Liver (tissue), 10 donors: ENCODE measurements around the gene FRS2. TPM values are rescaled to one million over a fixed set of nuclear protein-coding genes. Genes with fewer than 3 reads are reported as not detected.

ENCODE experiments used
- DNase-seq: peaks from one replicate; pipeline ENCODE4 v3.0.0-alpha.2; 2017; ENCODE audit warnings: low spot score
- H3K27ac ChIP-seq, 2 donors: one replicate each; pipeline ENCODE4 v1.7.0; 2013; ENCODE audit warnings: inconsistent platforms in 2 of 2, low read length in 2 of 2, control low read depth in 1 of 2, low read depth in 1 of 2, mild to moderate bottlenecking in 1 of 2
- H3K27me3 ChIP-seq, 4 donors: one replicate each; pipeline versions ENCODE4 v1.6.1 to v1.7.0; 2013; ENCODE audit warnings: low read length in 3 of 4, inconsistent platforms in 1 of 4, mild to moderate bottlenecking in 1 of 4, moderate library complexity in 1 of 4; ENCODE audit not compliant: control insufficient read depth in 4 of 4, insufficient read depth in 4 of 4
- H3K36me3 ChIP-seq, 4 donors: one replicate each; pipeline versions ENCODE4 v1.6.1 to v1.7.0; 2013; ENCODE audit warnings: low read length in 3 of 4, mild to moderate bottlenecking in 3 of 4, low read depth in 1 of 4, moderate library complexity in 1 of 4; ENCODE audit not compliant: control insufficient read depth in 4 of 4, insufficient read depth in 3 of 4
- H3K4me1 ChIP-seq, 4 donors: one replicate each; pipeline versions ENCODE4 v1.6.1 to v1.7.0; 2013; ENCODE audit warnings: low read length in 3 of 4, mild to moderate bottlenecking in 3 of 4, moderate library complexity in 1 of 4; ENCODE audit not compliant: control insufficient read depth in 4 of 4, insufficient read depth in 4 of 4
- H3K4me3 ChIP-seq, 3 donors: one replicate each; pipeline versions ENCODE4 v1.6.1 to v1.7.0; 2013; ENCODE audit warnings: low read length in 3 of 3, control low read depth in 1 of 3, low read depth in 1 of 3, mild to moderate bottlenecking in 1 of 3
- H3K9ac ChIP-seq, 2 donors: one replicate each; pipeline ENCODE4 v1.7.0; 2013; ENCODE audit warnings: low read length in 2 of 2, mild to moderate bottlenecking in 2 of 2, moderate library complexity in 2 of 2, control low read depth in 1 of 2, low read depth in 1 of 2
- H3K9me3 ChIP-seq, 4 donors: one replicate each; pipeline versions ENCODE4 v1.6.1 to v1.7.0; 2013; ENCODE audit warnings: low read length in 3 of 4; ENCODE audit not compliant: control insufficient read depth in 4 of 4
- CTCF ChIP-seq: fragments of 150-350 bp; IDR thresholded peaks from 2 replicates; pipeline ENCODE4 v1.5.1; 2017; ENCODE audit warnings: improper control_type of control experiment, low read depth, low read length; ENCODE audit not compliant: missing input control
- FOXA1 ChIP-seq: IDR thresholded peaks from 2 replicates; pipeline ENCODE4 v1.6.1; 2016; ENCODE audit warnings: antibody characterized with exemption
- FOXA2 ChIP-seq: IDR thresholded peaks from 2 replicates; pipeline ENCODE4 v1.6.1; 2016; ENCODE audit warnings: antibody characterized with exemption
- GABPA ChIP-seq, 2 donors: IDR thresholded peaks in 1 of 2; conservative IDR thresholded peaks in 1 of 2; 2 replicates each; pipeline ENCODE4 v1.6.1; 2016; ENCODE audit warnings: antibody characterized with exemption in 2 of 2, mild to moderate bottlenecking in 1 of 2, moderate library complexity in 1 of 2
- JUND ChIP-seq, 2 donors: IDR thresholded peaks; 2 replicates each; pipeline ENCODE4 v1.6.1; 2016; ENCODE audit warnings: antibody characterized with exemption in 2 of 2
- NR2F2 ChIP-seq: IDR thresholded peaks from 2 replicates; pipeline ENCODE4 v1.6.1; 2016; ENCODE audit warnings: antibody characterized with exemption
- RAD21 ChIP-seq, 2 donors: IDR thresholded peaks; 2 replicates each; pipeline ENCODE4 v1.6.1; 2016; ENCODE audit warnings: antibody characterized with exemption in 2 of 2, mild to moderate bottlenecking in 2 of 2
- REST ChIP-seq: IDR thresholded peaks from 2 replicates; pipeline ENCODE4 v1.6.1; 2016; ENCODE audit warnings: antibody characterized with exemption, mild to moderate bottlenecking
- WGBS: extraction: QIAGEN DNeasy Blood & Tissue Kit; methylation state at CpG from one replicate; pipeline ENCODE4 v1.1.7; 2013; 5-methylcytosine and 5-hydroxymethylcytosine counted together
- polyA plus RNA-seq, 2 donors: library from polyadenylated mRNA; stranded (reverse) in 1 of 2; unstranded in 1 of 2; fragments of 200-250 nt in 1 of 2; fragments of >200 nt in 1 of 2; fragmentation: Nextera tagmentation in 1 of 2; extraction: Ambion mirVana in 1 of 2; gene quantifications; one replicate each; pipeline versions ENCODE4 v1.2.1 to v1.2.3, GENCODE V29; 2013 to 2015
- small RNA-seq: library from RNA; depleted of rRNA; stranded (forward); fragments of <200 nt; gene quantifications from one replicate; pipeline ENCODE3, GENCODE V24; 2014
- total RNA-seq, 2 donors: library from RNA; depleted of rRNA; stranded (reverse); fragments of >200 nt; gene quantifications; one replicate each; pipeline ENCODE4 v1.2.3, GENCODE V29; 2014
- donor health status: healthy.
- donor health status: healthy.
- donor health status: healthy.
- donor health status: healthy.
- donor health status: healthy.

The FRS2 gene
- total and polyA plus RNA-seq, 4 donors = 7.0 to 24.0 (median 21.9) TPM

- Histone ChIP-seq H3K4me3 (no peak overlapping the region), H3K27me3 (no peaks in the 10 kb centered on the region), H3K4me1 (peaks cover 0 to 2% (median 0%) of the 10 kb centered on the region in 4 donors), H3K36me3 (no peaks in the 10 kb centered on the region), H3K27ac (no peak overlapping the region), H3K9me3 (no peaks in the 10 kb centered on the region), H3K9ac (no peak overlapping the region)
- DNase-seq = peak; percentile 95
- TF ChIP-seq RAD21 (IDR thresholded peaks at IDR 0.05) (no peak), REST (no peak), FOXA1 (no peak), GABPA (IDR thresholded peaks at IDR 0.05 in 1 of 2, conservative IDR thresholded peaks at IDR 0.05 in 1 of 2) (no peak), FOXA2 (no peak), JUND (IDR thresholded peaks at IDR 0.05) (no peak), CTCF (no peak)
- 92% methylated on average over 13 of the region's 13 CpGs for WGBS
Measured at GRCh38 chr12:69623970-69624369, 153.8 kb downstream of the FRS2 start.

- Histone ChIP-seq H3K9ac (no peak overlapping the region), H3K27ac (no peak overlapping the region), H3K27me3 (no peaks in the 10 kb centered on the region), H3K9me3 (no peaks in the 10 kb centered on the region), H3K36me3 (no peaks in the 10 kb centered on the region), H3K4me3 (no peak overlapping the region), H3K4me1 (no peaks in the 10 kb centered on the region)
- DNase-seq = peak; percentile 56
- TF ChIP-seq NR2F2 = no peak
- TF ChIP-seq GABPA (IDR thresholded peaks at IDR 0.05 in 1 of 2, conservative IDR thresholded peaks at IDR 0.05 in 1 of 2) = no peak
- WGBS = 72% methylated on average over 8 of the region's 8 CpGs
Measured at GRCh38 chr12:69627501-69627900, 157.3 kb downstream of the FRS2 start.

Small RNA genes within 50 kb of the gene (small RNA-seq; reads per million reads assigned to genes)
- 0.38 reads per million, percentile 41 among the genes with 10 or more reads in this experiment for gene MIR3913-1

Other genes starting within 250 kb of the FRS2 start
- 10 to 100 TPM; 19.2 to 21.1 TPM for gene CPSF6, start 230.8 kb upstream of the FRS2 start, total RNA-seq
- gene CPSF6, start 230.8 kb upstream of the FRS2 start, polyA plus RNA-seq = 10 to 100 TPM; 10.8 to 15.6 TPM
- gene LYZ, start 122.0 kb upstream of the FRS2 start, total RNA-seq = 100 to 1,000 TPM in 1 of 2 donors, 10 to 100 TPM in 1; 24.7 to 141 TPM
- gene LYZ, start 122.0 kb upstream of the FRS2 start, polyA plus RNA-seq = 10 to 100 TPM; 11.5 to 42.3 TPM
- 10 to 100 TPM; 20.3 to 23.8 TPM for gene YEATS4, start 110.6 kb upstream of the FRS2 start, total RNA-seq
- gene YEATS4, start 110.6 kb upstream of the FRS2 start, polyA plus RNA-seq = 10 to 100 TPM in 1 of 2 donors, 1 to 10 TPM in 1; 9.9 to 10.6 TPM
- gene CCT2, start 115.1 kb downstream of the FRS2 start, total RNA-seq = 100 to 1,000 TPM in 1 of 2 donors, 10 to 100 TPM in 1; 79.4 to 145 TPM
- gene CCT2, start 115.1 kb downstream of the FRS2 start, polyA plus RNA-seq = 10 to 100 TPM; 43.6 to 81.8 TPM
- not detected for gene LRRC10, start 140.5 kb downstream of the FRS2 start, total RNA-seq
- gene LRRC10, start 140.5 kb downstream of the FRS2 start, polyA plus RNA-seq = not detected
- under 1 TPM in 1 of 2 donors, not detected in 1; 0.89 TPM for gene BEST3, start 228.9 kb downstream of the FRS2 start, total RNA-seq
- not detected for gene BEST3, start 228.9 kb downstream of the FRS2 start, polyA plus RNA-seq